IMR-90 (cell line): ENCODE measurements around the gene ANKMY1. TPM values are rescaled to one million over a fixed set of nuclear protein-coding genes. Genes with fewer than 3 reads are reported as not detected.

ENCODE experiments used
- ATAC-seq: fragments of 200-7000 bp; cut with Tn5 transposase; 2 replicates; pipeline ENCODE4 v1.9.1; 2020; ENCODE audit warnings: low read depth, mild to moderate bottlenecking, moderate library complexity
- BruUV-seq: library from RNA; stranded (reverse); fragments of 400-500 nt; replicated peaks from 2 replicates; lab custom pipeline; 2021; lab: Mats Ljungman, UMichigan
- CTCF ChIA-PET: fragments of 300-600 bp; formaldehyde crosslinking; extraction: SDS; loops from one replicate; lab custom pipeline; 2021; ENCODE audit warnings: antibody characterized with exemption; lab: Yijun Ruan, JAX
- POLR2A ChIA-PET: fragments of 300-600 bp; sonication (Branson Sonifier 250); formaldehyde crosslinking; loops from one replicate; lab custom pipeline; 2022; ENCODE audit warnings: antibody characterized with exemption; ENCODE audit not compliant: unreplicated experiment; lab: Charles Lee
- DNase-seq: peaks from one replicate; pipeline ENCODE4 v3.0.0; 2013
- H2AFZ ChIP-seq: replicated peaks from 2 replicates; pipeline ENCODE3; 2013; ENCODE audit warnings: low read length, mild to moderate bottlenecking; ENCODE audit not compliant: poor library complexity
- H2AK5ac ChIP-seq: 2 replicates; pipeline ENCODE4 v1.6.1; 2013; ENCODE audit warnings: low read depth, low read length, inconsistent platforms
- H2AK9ac ChIP-seq: replicated peaks from 2 replicates; pipeline ENCODE3; 2013; ENCODE audit warnings: mild to moderate bottlenecking, low read depth, low read length, moderate library complexity; ENCODE audit not compliant: poor library complexity
- H2BK120ac ChIP-seq: 2 replicates; pipeline ENCODE4 v1.6.1; 2013; ENCODE audit warnings: low read depth, low read length, inconsistent platforms
- H2BK15ac ChIP-seq: 3 replicates; pipeline ENCODE4 v1.6.1; 2013; ENCODE audit warnings: low read depth, low read length, inconsistent platforms
- H2BK20ac ChIP-seq: 2 replicates; pipeline ENCODE4 v1.6.1; 2013; ENCODE audit warnings: low read depth, mild to moderate bottlenecking, inconsistent platforms, low read length, moderate library complexity
- H2BK5ac ChIP-seq: 2 replicates; pipeline ENCODE4 v1.6.1; 2013; ENCODE audit warnings: mild to moderate bottlenecking, low read depth, low read length, inconsistent platforms; ENCODE audit not compliant: poor library complexity, severe bottlenecking
- H3K14ac ChIP-seq: replicated peaks from 2 replicates; pipeline ENCODE4 v1.6.1; 2013; ENCODE audit warnings: low read depth, low read length, inconsistent platforms
- H3K18ac ChIP-seq: 2 replicates; pipeline ENCODE4 v1.6.1; 2013; ENCODE audit warnings: low read depth, low read length, control low read depth
- H3K23ac ChIP-seq: 2 replicates; pipeline ENCODE4 v1.6.1; 2013; ENCODE audit warnings: low read depth, low read length, inconsistent platforms
- H3K27ac ChIP-seq: 2 replicates; pipeline ENCODE4 v1.5.1; 2013; ENCODE audit warnings: mild to moderate bottlenecking, control low read depth, low read length; ENCODE audit not compliant: insufficient read depth
- H3K27me3 ChIP-seq: 2 replicates; pipeline ENCODE4 v1.6.1; 2013; ENCODE audit warnings: low read length; ENCODE audit not compliant: control insufficient read depth, insufficient read depth
- H3K36me3 ChIP-seq: 2 replicates; pipeline ENCODE4 v1.6.1; 2013; ENCODE audit warnings: low read length, mixed read lengths; ENCODE audit not compliant: control insufficient read depth, insufficient read depth
- H3K4ac ChIP-seq: 2 replicates; pipeline ENCODE4 v1.6.1; 2013; ENCODE audit warnings: low read depth, low read length, inconsistent platforms
- H3K4me1 ChIP-seq: 2 replicates; pipeline ENCODE4 v1.6.1; 2013; ENCODE audit warnings: low read length, mixed read lengths; ENCODE audit not compliant: control insufficient read depth, insufficient read depth
- H3K4me2 ChIP-seq: 2 replicates; pipeline ENCODE4 v1.6.1; 2013; ENCODE audit warnings: low read depth, mild to moderate bottlenecking, control low read depth, low read length, moderate library complexity
- H3K4me3 ChIP-seq: 2 replicates; pipeline ENCODE4 v1.5.1; 2013; ENCODE audit warnings: low read depth, mild to moderate bottlenecking, control low read depth, low read length, moderate library complexity; ENCODE audit not compliant: insufficient read depth
- H3K56ac ChIP-seq: 2 replicates; pipeline ENCODE4 v1.6.1; 2013; ENCODE audit warnings: low read length, inconsistent platforms; ENCODE audit not compliant: insufficient read depth; ENCODE audit errors: extremely low read depth
- H3K79me1 ChIP-seq, 2 experiments: 2 replicates each; pipeline ENCODE4 v1.6.1; 2013; ENCODE audit warnings: low read length in 2 of 2, inconsistent platforms in 1 of 2, low read depth in 1 of 2
- H3K9ac ChIP-seq: 2 replicates; pipeline ENCODE4 v1.6.1; 2013; ENCODE audit warnings: low read depth, low read length, control low read depth
- H3K9me1 ChIP-seq: 2 replicates; pipeline ENCODE4 v1.6.1; 2013; ENCODE audit warnings: low read length, inconsistent platforms; ENCODE audit not compliant: insufficient read depth
- H3K9me3 ChIP-seq: 2 replicates; pipeline ENCODE4 v1.6.1; 2013; ENCODE audit warnings: low read length; ENCODE audit not compliant: control insufficient read depth, insufficient read depth
- H4K20me1 ChIP-seq: 2 replicates; pipeline ENCODE4 v1.6.1; 2013; ENCODE audit warnings: low read length, inconsistent platforms; ENCODE audit not compliant: insufficient read depth
- H4K5ac ChIP-seq: 2 replicates; pipeline ENCODE4 v1.6.1; 2013; ENCODE audit warnings: mild to moderate bottlenecking, low read depth, low read length, control low read depth
- H4K8ac ChIP-seq, 2 experiments: 2 replicates each; pipeline ENCODE4 v1.6.1; 2013; ENCODE audit warnings: low read depth in 2 of 2, low read length in 2 of 2, control low read depth in 1 of 2, inconsistent platforms in 1 of 2
- H4K91ac ChIP-seq: 2 replicates; pipeline ENCODE4 v1.6.1; 2013; ENCODE audit warnings: low read depth, low read length, inconsistent platforms; ENCODE audit not compliant: insufficient read depth
- MXI1 ChIP-seq: IDR thresholded peaks from 2 replicates; pipeline ENCODE4 v1.6.1; 2012; ENCODE audit warnings: low read depth, mild to moderate bottlenecking, low read length, moderate library complexity, borderline replicate concordance
- RAD21 ChIP-seq: IDR thresholded peaks from 2 replicates; pipeline ENCODE4 v1.6.1; 2012; ENCODE audit warnings: low read length, improper control_type of control experiment
- WGBS, 2 experiments: methylation state at CpG; one replicate each; pipeline versions ENCODE4 v1.1.5 to v1.1.7; 2013; ENCODE audit warnings: missing lambda C conversion rate in 2 of 2; ENCODE audit not compliant: insufficient read length in 1 of 2; ENCODE audit errors: extremely low coverage in 2 of 2; 5-methylcytosine and 5-hydroxymethylcytosine counted together
- dilution Hi-C: fragments of 300-500 bp; cut with HindIII; formaldehyde crosslinking; loops from one replicate; pipeline ENCODE4 v1.14.3; 2018; ENCODE audit warnings: low sequenced_read_pairs; ENCODE audit not compliant: unreplicated experiment
- in situ Hi-C: fragments of 300-500 bp; cut with MboI; formaldehyde crosslinking; loops from 3 replicates; pipeline ENCODE4 v1.14.3; 2019; ENCODE audit warnings: low sequenced_read_pairs, inconsistent platforms, mixed read lengths
- intact Hi-C: fragments of 100-400 bp; cut with micrococcal nuclease; formaldehyde crosslinking; loops from 2 replicates; pipeline ENCODE4 v1.10.0; 2022
- polyA plus RNA-seq, 3 experiments: library from polyadenylated mRNA; depleted of rRNA; stranded (reverse); fragments of >200 nt; gene quantifications; 2 replicates each; pipeline ENCODE4 v1.2.3, GENCODE V29; 2012; ENCODE audit warnings: low replicate concordance in 1 of 3
- total RNA-seq: library from RNA; depleted of rRNA; stranded (reverse); fragments of >200 nt; gene quantifications from 2 replicates; pipeline ENCODE4 v1.2.3, GENCODE V29; 2012
- TF ChIP-seq, protein P1 (sequence below): conservative IDR thresholded peaks from 2 replicates; pipeline ENCODE4 v1.5.1; 2012; ENCODE audit warnings: mild to moderate bottlenecking, low read depth, low read length, improper control_type of control experiment

ANKMY1 gene
- total and polyA plus RNA-seq, 2 of the 4 experiments (the other 2 are of a cell fraction) = 2.9 to 5.5 TPM

DNA sequence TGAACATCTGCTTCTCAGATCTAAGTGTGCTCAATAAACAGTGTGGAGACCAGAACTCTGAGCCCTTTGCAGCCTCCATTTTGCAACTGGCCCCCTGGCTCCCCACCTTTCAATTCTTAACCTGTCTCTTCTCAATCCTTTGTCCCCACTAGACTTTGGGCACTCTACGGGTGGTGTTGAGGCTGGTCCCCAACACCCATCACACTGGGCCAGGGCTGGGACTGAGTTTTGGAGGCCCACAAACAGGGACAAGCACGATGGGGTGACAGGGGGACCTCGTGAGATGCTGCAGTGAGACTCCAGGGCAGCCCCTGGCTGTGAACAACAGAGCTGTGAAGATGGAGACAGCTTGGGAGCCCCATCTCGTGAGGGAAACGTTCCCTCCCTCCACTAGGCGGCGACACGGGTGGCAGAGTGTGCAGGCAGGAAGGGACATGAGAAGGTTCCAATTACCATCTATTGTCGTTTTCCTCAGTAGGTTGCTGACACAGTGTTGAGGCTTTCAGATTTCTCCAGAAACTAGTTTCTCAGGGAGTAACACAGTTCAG lies 1.2 kb downstream of the ANKMY1 start:
- H3K4ac ChIP-seq = no peak overlapping the region
- WGBS, 2 experiments = no CpG with 5 or more reads among the region's 9 CpGs
- H4K8ac ChIP-seq = no peak overlapping the region
- H2BK120ac ChIP-seq = no peak overlapping the region
- H4K91ac ChIP-seq = no peak overlapping the region
- H3K9me1 ChIP-seq = peaks cover 26% of the 10 kb centered on the region
- H2AFZ ChIP-seq = peak overlapping the region; percentile 5
- in situ Hi-C loops = no loop called here
- TF ChIP-seq, protein P1, sequence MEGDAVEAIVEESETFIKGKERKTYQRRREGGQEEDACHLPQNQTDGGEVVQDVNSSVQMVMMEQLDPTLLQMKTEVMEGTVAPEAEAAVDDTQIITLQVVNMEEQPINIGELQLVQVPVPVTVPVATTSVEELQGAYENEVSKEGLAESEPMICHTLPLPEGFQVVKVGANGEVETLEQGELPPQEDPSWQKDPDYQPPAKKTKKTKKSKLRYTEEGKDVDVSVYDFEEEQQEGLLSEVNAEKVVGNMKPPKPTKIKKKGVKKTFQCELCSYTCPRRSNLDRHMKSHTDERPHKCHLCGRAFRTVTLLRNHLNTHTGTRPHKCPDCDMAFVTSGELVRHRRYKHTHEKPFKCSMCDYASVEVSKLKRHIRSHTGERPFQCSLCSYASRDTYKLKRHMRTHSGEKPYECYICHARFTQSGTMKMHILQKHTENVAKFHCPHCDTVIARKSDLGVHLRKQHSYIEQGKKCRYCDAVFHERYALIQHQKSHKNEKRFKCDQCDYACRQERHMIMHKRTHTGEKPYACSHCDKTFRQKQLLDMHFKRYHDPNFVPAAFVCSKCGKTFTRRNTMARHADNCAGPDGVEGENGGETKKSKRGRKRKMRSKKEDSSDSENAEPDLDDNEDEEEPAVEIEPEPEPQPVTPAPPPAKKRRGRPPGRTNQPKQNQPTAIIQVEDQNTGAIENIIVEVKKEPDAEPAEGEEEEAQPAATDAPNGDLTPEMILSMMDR = peak; percentile 47
- TF ChIP-seq RAD21 (peak; percentile 32; the same call in 1 of the 2 replicates), MXI1 (no peak)
- DNase-seq (peak; percentile 37), ATAC-seq (no peak)
- H4K20me1 ChIP-seq = peaks cover 26% of the 10 kb centered on the region
- no peak overlapping the region for H3K56ac ChIP-seq
- no peak overlapping the region for H3K4me3 ChIP-seq
- H3K9ac ChIP-seq = no peak overlapping the region
- no peak overlapping the region for H2BK5ac ChIP-seq
- dilution Hi-C loops = no loop called here
- no peaks in the 10 kb centered on the region for H3K9me3 ChIP-seq
- H3K18ac ChIP-seq = no peak overlapping the region
- H3K27me3 ChIP-seq = no peaks in the 10 kb centered on the region
- no peak overlapping the region for H3K23ac ChIP-seq
- no peak overlapping the region for H2BK20ac ChIP-seq
- CTCF ChIA-PET = no interaction called here
- no peak overlapping the region for H2BK15ac ChIP-seq
- peaks cover 5% of the 10 kb centered on the region for H3K4me1 ChIP-seq
- intact Hi-C loops = no loop called here
- no peak overlapping the region for H3K14ac ChIP-seq
- no peak overlapping the region for H3K27ac ChIP-seq
- H2AK5ac ChIP-seq = no peak overlapping the region
- no peak overlapping the region for H4K5ac ChIP-seq
- peaks cover 8% of the 10 kb centered on the region for H3K36me3 ChIP-seq
- H3K4me2 ChIP-seq = no peak overlapping the region
- POLR2A ChIA-PET = no interaction called here
- H2AK9ac ChIP-seq = no peak overlapping the region
- no TSS peak for BruUV-seq
- peaks cover 29 to 58% of the 10 kb centered on the region in 2 experiments for H3K79me1 ChIP-seq
